Measurements from ENCODE around the gene INAFM2. TPM values are rescaled to one million over a fixed set of nuclear protein-coding genes. Genes with fewer than 3 reads are reported as not detected.
A peak's percentile ranks its signal among the peaks of the same experiment; 100 is the strongest.

INAFM2 gene
- total and polyA plus RNA-seq, 9 of the 15 experiments (the other 6 are each of a cell fraction or from before 2014, with no cell fraction given), result 11.8 to 43.1 (median 27.2) TPM

- TF ChIP-seq ZNF639 (CRISPR knock-in tag; conservative IDR thresholded peaks at IDR 0.05 in 1 of 2, IDR thresholded peaks at IDR 0.05 in 1 of 2), result 0 out of 4 replicates have a peak, but pooled peaks of 1 of the 2 experiments have one; percentile 55
- peak; percentile 80 for TF ChIP-seq SMAD4 (CRISPR knock-in tag; conservative IDR thresholded peaks at IDR 0.05)
- TF ChIP-seq ZNF707 (CRISPR knock-in tag; conservative IDR thresholded peaks at IDR 0.05), result no peak
- no peak for TF ChIP-seq CBFA2T3 (IDR thresholded peaks at IDR 0.05)
- TF ChIP-seq SAFB (IDR thresholded peaks at IDR 0.05; ENCODE audit: borderline replicate concordance, low read depth, low read length), result no peak
- TF ChIP-seq ZBTB34 (CRISPR knock-in tag; IDR thresholded peaks at IDR 0.05), result no peak
- TF ChIP-seq KAT8 (IDR thresholded peaks at IDR 0.05; ENCODE audit: low read depth), result no peak
- no peak for TF ChIP-seq RAD51 (IDR thresholded peaks at IDR 0.05; ENCODE audit: borderline replicate concordance, low read depth)
- peak; percentile 88 for TF ChIP-seq GABPB1 (CRISPR knock-in tag; IDR thresholded peaks at IDR 0.05)
- no peak for TF ChIP-seq ZNF668 (CRISPR knock-in tag; IDR thresholded peaks at IDR 0.05)
- no peak for TF ChIP-seq CAMTA2 (CRISPR knock-in tag; conservative IDR thresholded peaks at IDR 0.05)
- TF ChIP-seq CEBPZ (IDR thresholded peaks at IDR 0.05; ENCODE audit: borderline replicate concordance, low read depth, low read length), result no peak
- 0 out of 2 replicates have a peak, but pooled peaks have one; percentile 16 for TF ChIP-seq MEF2A (IDR thresholded peaks at IDR 0.05; ENCODE audit: control insufficient read depth, low read depth, low read length)
- TF ChIP-seq ZMIZ1 (IDR thresholded peaks at IDR 0.05; ENCODE audit: low read depth in 2 of 2, low read length in 2 of 2), result peak in 1 of 2 experiments; percentile 56; a peak in 1 of 4 replicates
- TF ChIP-seq COPS2 (conservative IDR thresholded peaks at IDR 0.05), result no peak
- no peak for TF ChIP-seq PHB2 (IDR thresholded peaks at IDR 0.05; ENCODE audit: low read depth)
These were observed 44.5 kb downstream of the INAFM2 start (continued) for GRCh38 chr15:40367686-40368611.

Data from K562 (cell line).